ENCODE data around the gene HADHA.

GRCh38 chr2:26189751-26190150 lies 54.7 kb downstream of the HADHA start:
- no peak for TF ChIP-seq ATF3 (CRISPR knock-in tag; conservative IDR thresholded peaks at IDR 0.05)
- no peak for TF ChIP-seq ETV6 (CRISPR knock-in tag; IDR thresholded peaks at IDR 0.05)
- TF ChIP-seq CTCF (IDR thresholded peaks at IDR 0.05) = no peak
- TF ChIP-seq ESRRA (CRISPR knock-in tag; IDR thresholded peaks at IDR 0.05; ENCODE audit: borderline replicate concordance) = no peak
- TF ChIP-seq USF2 (CRISPR knock-in tag; IDR thresholded peaks at IDR 0.05) = no peak
- TF ChIP-seq AFF4 (CRISPR knock-in tag; IDR thresholded peaks at IDR 0.05; ENCODE audit: borderline replicate concordance) = no peak
- no peak for TF ChIP-seq USF1 (CRISPR knock-in tag; IDR thresholded peaks at IDR 0.05)
- no peak for TF ChIP-seq KAT7 (CRISPR knock-in tag; IDR thresholded peaks at IDR 0.05; ENCODE audit: borderline replicate concordance)
- TF ChIP-seq GTF2I (CRISPR knock-in tag; conservative IDR thresholded peaks at IDR 0.05) = no peak
- TF ChIP-seq TEAD4 (CRISPR knock-in tag; IDR thresholded peaks at IDR 0.05) = no peak
